Measurements from ENCODE around the gene FAM234A.

The FAM234A gene

DNA sequence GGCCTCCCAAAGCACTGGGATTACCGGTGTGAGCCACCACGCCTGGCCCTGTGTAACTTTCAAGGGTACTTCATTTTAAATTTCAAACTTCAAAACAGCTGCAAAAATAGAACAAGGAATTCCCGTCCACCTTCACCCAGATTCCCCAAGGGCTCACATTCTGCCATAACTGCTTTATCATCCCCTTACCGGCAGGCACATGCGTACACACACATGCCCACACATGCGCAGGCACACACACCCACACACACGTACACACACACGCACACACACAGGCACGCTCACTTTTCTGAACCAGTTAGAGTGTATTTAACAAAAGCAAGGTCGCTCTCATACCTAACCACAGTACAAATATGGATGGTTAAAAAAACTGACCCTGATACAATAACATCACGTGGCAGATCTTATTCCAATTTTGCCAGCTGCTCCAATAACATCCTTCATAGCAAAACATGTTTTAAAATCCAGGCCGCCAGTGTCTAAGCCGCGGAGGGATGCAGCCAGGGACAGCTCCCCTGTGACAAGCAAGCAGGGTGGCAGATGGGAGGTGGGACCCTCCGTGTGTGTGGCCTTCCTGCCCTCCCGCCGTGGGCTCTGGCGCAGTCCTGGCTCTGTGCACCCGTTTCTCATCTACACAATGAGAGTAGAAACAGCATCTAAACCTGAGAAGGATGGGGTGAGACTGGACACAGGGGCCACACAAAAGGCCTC, 71.5 kb downstream of the FAM234A start:
- DNase-seq, result no peak

DNA sequence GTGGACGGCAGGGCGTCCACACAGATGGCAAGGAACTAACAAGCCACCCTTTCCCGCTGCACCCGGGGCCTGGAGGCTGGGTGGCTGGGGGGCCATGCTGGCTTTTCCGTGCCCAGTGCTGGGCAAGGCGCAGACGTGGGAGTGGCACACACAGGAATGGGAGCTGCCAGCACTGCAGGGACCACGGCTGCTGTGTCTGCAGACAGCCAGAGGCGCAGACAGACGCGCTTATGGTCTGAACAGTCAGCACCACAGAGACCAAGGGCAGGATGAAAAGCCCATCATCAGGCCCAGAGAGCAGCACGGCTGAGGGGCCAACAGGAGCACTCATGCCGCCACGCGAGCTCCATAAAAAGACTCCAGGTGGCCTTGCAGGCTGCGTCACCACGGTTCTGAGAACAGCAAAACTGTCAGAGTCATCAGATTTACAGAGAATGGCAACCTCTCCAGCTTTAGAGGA, 72.3 kb downstream of the FAM234A start:
- DNase-seq, result peak in 1 of 2 experiments; percentile 11

DNA sequence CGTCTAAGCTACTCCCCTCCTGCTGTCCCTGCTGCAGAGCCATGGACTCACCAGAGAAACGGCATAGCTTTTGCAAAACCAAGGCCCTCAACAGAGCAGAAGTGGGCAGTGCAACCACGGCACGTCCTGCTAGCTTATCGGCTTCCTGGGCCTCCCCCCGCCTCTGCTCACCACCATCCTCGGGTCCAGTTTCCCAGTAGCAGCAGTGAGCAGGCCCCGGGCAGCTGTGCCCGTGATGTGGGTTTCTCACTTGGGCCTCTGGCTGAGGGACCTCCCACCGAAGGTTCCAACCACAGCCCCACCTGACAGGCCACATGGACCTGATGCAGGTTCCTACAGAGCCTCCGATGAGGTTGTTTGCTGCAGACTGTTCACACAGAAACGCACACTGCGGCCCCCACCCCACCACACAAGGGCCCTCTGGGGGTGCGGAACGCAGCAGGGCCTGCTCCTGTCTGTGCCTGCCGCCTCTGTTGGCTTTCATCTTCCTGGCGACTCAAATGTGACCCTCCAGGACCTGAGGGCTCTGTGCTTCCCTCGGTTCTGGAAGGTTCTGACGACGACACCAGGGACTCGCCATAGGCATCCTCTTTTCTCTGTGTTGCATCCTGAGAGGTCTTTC, 73.2 kb downstream of the FAM234A start:
- no peak for DNase-seq

- DNase-seq, result no peak
These were observed 74.9 kb downstream of the FAM234A start for GRCh38 chr16:309476-309875.

GRCh38 chr16:311725-312124, 77.1 kb downstream of the FAM234A start:
- no peak for DNase-seq

DNA sequence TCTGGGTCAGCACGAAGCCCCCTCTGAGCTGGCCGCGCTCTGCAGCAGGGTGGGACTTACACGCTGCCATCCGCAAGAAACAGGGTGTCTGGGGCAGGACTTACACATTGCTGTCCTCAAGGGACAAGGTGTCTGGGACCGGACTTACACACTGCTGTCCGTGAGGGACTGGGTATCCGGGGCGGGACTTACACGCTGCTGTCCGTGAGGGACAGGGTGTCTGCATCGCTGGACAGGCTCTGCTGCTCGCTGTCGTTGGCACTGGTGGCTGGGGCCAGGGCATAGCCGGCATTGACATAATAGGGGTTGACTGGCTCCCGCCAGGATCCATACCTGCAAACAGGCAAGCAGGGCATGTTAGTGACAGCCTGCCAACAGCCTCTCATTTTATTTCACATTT, 79.7 kb downstream of the FAM234A start:
- DNase-seq, result peak in 1 of 2 experiments; percentile 22

DNA sequence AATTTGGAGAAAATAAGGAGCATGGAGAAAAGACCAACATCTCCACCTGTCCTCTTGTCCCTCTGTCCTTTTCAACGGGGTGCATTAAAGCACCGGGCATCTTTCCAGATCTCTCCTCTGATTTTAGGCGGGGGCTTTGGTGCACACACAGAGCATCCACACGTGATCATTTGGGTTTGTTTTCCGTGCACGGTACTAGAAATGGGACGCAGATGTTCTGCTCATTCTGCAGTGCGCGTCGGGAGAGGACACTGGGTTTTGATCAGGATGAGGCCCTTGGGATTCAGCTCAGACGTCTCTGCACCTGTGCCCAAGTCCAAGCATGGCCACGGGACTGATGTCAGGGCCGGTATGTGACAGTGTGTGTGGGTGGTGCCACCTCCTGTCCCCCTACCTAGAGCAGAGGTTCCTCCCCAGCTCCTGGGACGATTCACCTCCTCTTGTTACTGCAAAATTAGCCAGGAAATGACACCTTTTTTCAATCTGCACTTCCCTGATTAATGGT, 80.2 kb downstream of the FAM234A start:
- peak in 1 of 2 experiments; percentile 27 for DNase-seq
